HEK293T (cell line): ENCODE data around the gene SEMA5A.

Experiments
- CTCF ChIA-PET: fragments of 350-600 bp; formaldehyde crosslinking; extraction: SDS; loops from one replicate; lab custom pipeline; 2021; ENCODE audit warnings: antibody characterized with exemption, inconsistent platforms; lab: Yijun Ruan, JAX
- POLR2A ChIA-PET: fragments of 350-600 bp; formaldehyde crosslinking; extraction: SDS; loops from one replicate; lab custom pipeline; 2020; ENCODE audit warnings: antibody characterized with exemption, inconsistent platforms; lab: Yijun Ruan, JAX
- DNase-seq: peaks from one replicate; pipeline ENCODE4 v3.0.0; 2012; ENCODE audit warnings: mixed read lengths; ENCODE audit errors: extremely low spot score
- ARNT ChIP-seq: fragments of 450-650 bp; IDR thresholded peaks from 2 replicates; pipeline ENCODE4 v1.6.1; 2017; ENCODE audit warnings: mild to moderate bottlenecking
- BHLHE40 ChIP-seq: fragments of 450-650 bp; IDR thresholded peaks from 2 replicates; pipeline ENCODE4 v1.6.1; 2016; ENCODE audit warnings: mild to moderate bottlenecking, moderate library complexity, borderline replicate concordance
- CTBP1 ChIP-seq: fragments of 450-650 bp; IDR thresholded peaks from 2 replicates; pipeline ENCODE4 v1.6.1; 2016; ENCODE audit warnings: borderline replicate concordance
- ELF4 ChIP-seq: fragments of 450-650 bp; IDR thresholded peaks from 2 replicates; pipeline ENCODE4 v1.6.1; 2017; ENCODE audit warnings: antibody characterized with exemption
- FOXA1 ChIP-seq: fragments of 450-650 bp; IDR thresholded peaks from 2 replicates; pipeline ENCODE4 v1.6.1; 2016; ENCODE audit warnings: mild to moderate bottlenecking
- FOXK2 ChIP-seq: fragments of 450-650 bp; IDR thresholded peaks from 2 replicates; pipeline ENCODE4 v1.6.1; 2016; ENCODE audit warnings: mild to moderate bottlenecking
- FOXM1 ChIP-seq: fragments of 450-650 bp; IDR thresholded peaks from 2 replicates; pipeline ENCODE4 v1.6.1; 2017; ENCODE audit warnings: mild to moderate bottlenecking, borderline replicate concordance
- HDGF ChIP-seq: fragments of 450-650 bp; IDR thresholded peaks from 2 replicates; pipeline ENCODE4 v1.6.1; 2017; ENCODE audit warnings: antibody characterized with exemption, borderline replicate concordance
- L3MBTL2 ChIP-seq: fragments of 450-650 bp; conservative IDR thresholded peaks from 2 replicates; pipeline ENCODE4 v1.6.1; 2016; ENCODE audit warnings: mild to moderate bottlenecking
- LEF1 ChIP-seq: fragments of 450-650 bp; IDR thresholded peaks from 2 replicates; pipeline ENCODE4 v1.6.1; 2017; ENCODE audit warnings: mild to moderate bottlenecking, borderline replicate concordance
- NFRKB ChIP-seq: fragments of 450-650 bp; IDR thresholded peaks from 2 replicates; pipeline ENCODE4 v1.6.1; 2016; ENCODE audit warnings: mild to moderate bottlenecking, moderate library complexity
- PKNOX1 ChIP-seq: fragments of 450-650 bp; IDR thresholded peaks from 2 replicates; pipeline ENCODE4 v1.6.1; 2016
- SP1 ChIP-seq: fragments of 450-650 bp; IDR thresholded peaks from 2 replicates; pipeline ENCODE4 v1.6.1; 2017
- SUZ12 ChIP-seq: fragments of 450-650 bp; IDR thresholded peaks from 2 replicates; pipeline ENCODE4 v1.6.1; 2016; ENCODE audit warnings: mild to moderate bottlenecking
- TARDBP ChIP-seq: fragments of 450-650 bp; IDR thresholded peaks from 2 replicates; pipeline ENCODE4 v1.6.1; 2016
- ZNF384 ChIP-seq: fragments of 450-650 bp; IDR thresholded peaks from 2 replicates; pipeline ENCODE4 v1.6.1; 2016

SEMA5A gene, protein sequence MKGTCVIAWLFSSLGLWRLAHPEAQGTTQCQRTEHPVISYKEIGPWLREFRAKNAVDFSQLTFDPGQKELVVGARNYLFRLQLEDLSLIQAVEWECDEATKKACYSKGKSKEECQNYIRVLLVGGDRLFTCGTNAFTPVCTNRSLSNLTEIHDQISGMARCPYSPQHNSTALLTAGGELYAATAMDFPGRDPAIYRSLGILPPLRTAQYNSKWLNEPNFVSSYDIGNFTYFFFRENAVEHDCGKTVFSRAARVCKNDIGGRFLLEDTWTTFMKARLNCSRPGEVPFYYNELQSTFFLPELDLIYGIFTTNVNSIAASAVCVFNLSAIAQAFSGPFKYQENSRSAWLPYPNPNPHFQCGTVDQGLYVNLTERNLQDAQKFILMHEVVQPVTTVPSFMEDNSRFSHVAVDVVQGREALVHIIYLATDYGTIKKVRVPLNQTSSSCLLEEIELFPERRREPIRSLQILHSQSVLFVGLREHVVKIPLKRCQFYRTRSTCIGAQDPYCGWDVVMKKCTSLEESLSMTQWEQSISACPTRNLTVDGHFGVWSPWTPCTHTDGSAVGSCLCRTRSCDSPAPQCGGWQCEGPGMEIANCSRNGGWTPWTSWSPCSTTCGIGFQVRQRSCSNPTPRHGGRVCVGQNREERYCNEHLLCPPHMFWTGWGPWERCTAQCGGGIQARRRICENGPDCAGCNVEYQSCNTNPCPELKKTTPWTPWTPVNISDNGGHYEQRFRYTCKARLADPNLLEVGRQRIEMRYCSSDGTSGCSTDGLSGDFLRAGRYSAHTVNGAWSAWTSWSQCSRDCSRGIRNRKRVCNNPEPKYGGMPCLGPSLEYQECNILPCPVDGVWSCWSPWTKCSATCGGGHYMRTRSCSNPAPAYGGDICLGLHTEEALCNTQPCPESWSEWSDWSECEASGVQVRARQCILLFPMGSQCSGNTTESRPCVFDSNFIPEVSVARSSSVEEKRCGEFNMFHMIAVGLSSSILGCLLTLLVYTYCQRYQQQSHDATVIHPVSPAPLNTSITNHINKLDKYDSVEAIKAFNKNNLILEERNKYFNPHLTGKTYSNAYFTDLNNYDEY

GRCh38 chr5:9545992-9546851 lies at the start of gene SEMA5A:
Gene SEMA5A (minus strand): TSS chr5:9546075. CDS start chr5:9379946, 166,129 bp downstream.
- DNase-seq, result no peak
- ChIA-PET CTCF (no interaction called here), POLR2A (no interaction called here)
- no peak for TF ChIP-seq FOXM1
- no peak for TF ChIP-seq NFRKB
- TF ChIP-seq PKNOX1, result no peak
- no peak for TF ChIP-seq FOXK2
- TF ChIP-seq ARNT, result no peak
- no peak for TF ChIP-seq BHLHE40
- TF ChIP-seq SP1, result no peak
- no peak for TF ChIP-seq ELF4

DNA sequence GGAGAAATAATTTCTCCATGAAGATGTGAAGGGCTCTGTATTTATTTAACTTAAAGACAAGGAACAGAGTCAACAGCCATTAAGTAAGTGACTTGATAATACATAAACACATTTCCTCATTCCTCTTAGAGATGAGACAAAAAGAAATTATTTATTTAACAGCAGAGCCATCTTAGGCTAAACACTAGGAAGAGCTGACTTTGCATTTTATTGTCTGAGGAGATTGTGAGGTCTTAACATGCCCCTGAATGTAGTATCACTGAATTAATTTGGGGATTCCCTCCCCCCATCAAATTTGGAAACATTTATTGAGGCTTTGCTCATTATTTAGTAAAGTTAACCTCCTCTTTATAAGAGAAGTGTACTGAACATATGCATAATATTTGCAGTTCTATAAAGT lies 49.0 kb upstream of the SEMA5A start:
- TF ChIP-seq HDGF (no peak), SP1 (no peak), FOXM1 (no peak), FOXK2 (no peak), ARNT (no peak), FOXA1 (no peak), LEF1 (no peak), SUZ12 (no peak), NFRKB (no peak), TARDBP (no peak), BHLHE40 (no peak), ELF4 (no peak), ZNF384 (no peak), L3MBTL2 (no peak), CTBP1 (no peak), PKNOX1 (no peak)
- DNase-seq, result no peak
- POLR2A ChIA-PET, result no interaction called here
- CTCF ChIA-PET, result no interaction called here

DNA sequence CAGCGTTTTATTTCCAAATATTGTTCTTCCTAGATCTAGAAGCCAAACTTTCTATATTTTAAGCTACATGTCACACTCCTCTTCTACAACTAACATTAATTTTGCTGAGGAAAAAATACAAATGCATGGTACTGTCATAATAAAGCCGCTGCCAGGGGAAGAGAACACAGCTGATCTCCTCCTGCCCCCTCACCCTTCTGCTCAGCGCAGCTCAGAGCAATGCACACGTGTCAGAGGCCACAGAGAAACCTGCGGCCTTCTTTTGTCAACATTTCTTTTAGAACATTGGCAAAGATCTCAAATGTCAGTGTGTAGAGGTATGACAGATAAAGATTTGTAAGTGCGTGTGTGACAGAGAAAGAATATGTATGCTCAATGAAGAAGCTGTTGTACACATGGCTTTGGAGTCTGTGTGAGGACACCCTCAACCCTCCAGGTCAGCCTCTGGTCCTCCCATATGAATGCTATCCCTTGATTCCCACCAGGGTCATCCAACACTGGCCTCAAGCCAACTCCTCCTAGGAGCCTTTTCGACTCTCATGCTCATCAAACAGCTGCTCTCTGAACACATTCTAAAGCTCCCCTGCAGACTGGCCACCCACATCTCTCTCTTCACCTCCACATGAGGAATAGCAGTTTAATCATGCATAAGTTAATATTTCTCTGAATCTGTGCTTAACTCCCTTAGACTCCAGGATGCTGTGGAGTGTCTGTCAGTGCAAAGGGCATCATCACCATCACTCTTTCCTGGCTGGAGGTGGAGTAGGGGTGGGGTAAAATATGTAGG lies 43.4 kb upstream of the SEMA5A start:
- no peak for DNase-seq
- POLR2A ChIA-PET, result no interaction called here
- TF ChIP-seq TARDBP, result no peak
- TF ChIP-seq CTBP1, result no peak
- no peak for TF ChIP-seq ARNT
- TF ChIP-seq SP1, result no peak
- TF ChIP-seq SUZ12, result no peak
- TF ChIP-seq L3MBTL2, result no peak
- TF ChIP-seq ELF4, result no peak
- TF ChIP-seq FOXA1, result no peak
- no peak for TF ChIP-seq HDGF
- TF ChIP-seq BHLHE40, result no peak
- TF ChIP-seq LEF1, result no peak
- TF ChIP-seq PKNOX1, result no peak
- TF ChIP-seq ZNF384, result no peak
- no peak for TF ChIP-seq FOXK2
- TF ChIP-seq NFRKB, result no peak
- CTCF ChIA-PET, result no interaction called here

- no peak for DNase-seq
- ChIA-PET POLR2A (no interaction called here), CTCF (no interaction called here)
- no peak for TF ChIP-seq HDGF
- TF ChIP-seq PKNOX1, result no peak
- no peak for TF ChIP-seq ZNF384
- TF ChIP-seq FOXA1, result no peak
- no peak for TF ChIP-seq ELF4
- no peak for TF ChIP-seq LEF1
- TF ChIP-seq SP1, result no peak
- no peak for TF ChIP-seq TARDBP
- no peak for TF ChIP-seq SUZ12
- TF ChIP-seq BHLHE40, result no peak
- no peak for TF ChIP-seq CTBP1
- no peak for TF ChIP-seq ARNT
Measured at GRCh38 chr5:9588254-9588653, 42.4 kb upstream of the SEMA5A start.
